AG10803 (cell line): ENCODE measurements around the gene EEF1AKMT1.
A peak's percentile ranks its signal among the peaks of the same experiment; 100 is the strongest.

Source experiments
- DNase-seq: peaks from one replicate; pipeline ENCODE4 v3.0.0; 2010; ENCODE audit warnings: low read depth
- H3K4me3 ChIP-seq: 2 replicates; pipeline ENCODE4 v1.5.1; 2011; ENCODE audit warnings: mild to moderate bottlenecking, low read length, control low read depth
- TF ChIP-seq, protein P1 (sequence below): conservative IDR thresholded peaks from 2 replicates; pipeline ENCODE4 v1.5.1; 2011; ENCODE audit warnings: mild to moderate bottlenecking, low read length, control low read depth, inconsistent platforms

Gene EEF1AKMT1

DNA sequence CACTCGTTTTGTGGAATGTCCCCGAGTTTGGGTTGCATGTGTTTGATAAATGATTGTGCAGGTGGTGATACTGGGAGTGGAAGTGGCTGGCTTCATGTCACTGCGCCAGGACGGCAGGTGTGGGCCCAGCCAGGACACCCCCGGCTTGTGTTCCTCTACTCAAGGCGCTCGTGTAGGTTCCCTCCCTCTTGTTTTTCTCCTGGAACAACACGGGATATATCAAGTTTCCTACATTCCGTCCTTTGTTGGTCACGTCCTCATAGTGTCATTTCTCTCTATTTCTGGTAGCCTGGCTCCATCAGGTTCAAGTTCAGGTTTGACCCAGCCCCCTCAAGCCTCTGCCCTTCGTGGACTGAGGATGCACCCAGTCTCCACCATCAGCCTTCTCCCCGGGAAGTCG lies 54.0 kb downstream of the EEF1AKMT1 start:
- no peak for DNase-seq
- no peak overlapping the region for H3K4me3 ChIP-seq
- TF ChIP-seq, protein P1, sequence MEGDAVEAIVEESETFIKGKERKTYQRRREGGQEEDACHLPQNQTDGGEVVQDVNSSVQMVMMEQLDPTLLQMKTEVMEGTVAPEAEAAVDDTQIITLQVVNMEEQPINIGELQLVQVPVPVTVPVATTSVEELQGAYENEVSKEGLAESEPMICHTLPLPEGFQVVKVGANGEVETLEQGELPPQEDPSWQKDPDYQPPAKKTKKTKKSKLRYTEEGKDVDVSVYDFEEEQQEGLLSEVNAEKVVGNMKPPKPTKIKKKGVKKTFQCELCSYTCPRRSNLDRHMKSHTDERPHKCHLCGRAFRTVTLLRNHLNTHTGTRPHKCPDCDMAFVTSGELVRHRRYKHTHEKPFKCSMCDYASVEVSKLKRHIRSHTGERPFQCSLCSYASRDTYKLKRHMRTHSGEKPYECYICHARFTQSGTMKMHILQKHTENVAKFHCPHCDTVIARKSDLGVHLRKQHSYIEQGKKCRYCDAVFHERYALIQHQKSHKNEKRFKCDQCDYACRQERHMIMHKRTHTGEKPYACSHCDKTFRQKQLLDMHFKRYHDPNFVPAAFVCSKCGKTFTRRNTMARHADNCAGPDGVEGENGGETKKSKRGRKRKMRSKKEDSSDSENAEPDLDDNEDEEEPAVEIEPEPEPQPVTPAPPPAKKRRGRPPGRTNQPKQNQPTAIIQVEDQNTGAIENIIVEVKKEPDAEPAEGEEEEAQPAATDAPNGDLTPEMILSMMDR, result no peak

DNA sequence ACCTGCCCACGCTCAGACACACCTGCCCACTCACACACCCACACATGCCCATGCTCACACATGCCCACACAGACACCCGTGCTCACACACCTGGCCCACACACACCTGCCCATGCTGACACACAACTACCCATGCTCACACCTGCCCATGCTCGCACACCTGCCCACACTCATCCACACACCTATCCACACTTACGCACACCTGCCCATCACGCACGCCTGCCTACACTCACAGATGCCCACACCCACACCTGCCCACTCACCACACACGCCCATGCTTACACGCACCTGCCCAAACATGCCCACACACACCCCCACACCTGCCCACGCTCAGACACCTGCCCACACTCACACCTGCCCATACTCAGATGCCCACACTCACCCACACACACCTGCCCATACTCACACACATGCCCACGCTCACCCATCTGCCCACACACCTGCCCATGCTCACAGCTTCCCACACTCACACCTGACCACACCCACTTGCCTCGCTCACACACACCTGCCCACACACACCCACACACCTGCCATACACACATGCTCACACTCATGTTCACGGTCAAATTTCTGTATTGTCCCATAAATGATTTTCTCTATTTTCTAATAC lies 54.7 kb downstream of the EEF1AKMT1 start:
- no peak for DNase-seq
- TF ChIP-seq, protein P1, result no peak
- no peak overlapping the region for H3K4me3 ChIP-seq

DNA sequence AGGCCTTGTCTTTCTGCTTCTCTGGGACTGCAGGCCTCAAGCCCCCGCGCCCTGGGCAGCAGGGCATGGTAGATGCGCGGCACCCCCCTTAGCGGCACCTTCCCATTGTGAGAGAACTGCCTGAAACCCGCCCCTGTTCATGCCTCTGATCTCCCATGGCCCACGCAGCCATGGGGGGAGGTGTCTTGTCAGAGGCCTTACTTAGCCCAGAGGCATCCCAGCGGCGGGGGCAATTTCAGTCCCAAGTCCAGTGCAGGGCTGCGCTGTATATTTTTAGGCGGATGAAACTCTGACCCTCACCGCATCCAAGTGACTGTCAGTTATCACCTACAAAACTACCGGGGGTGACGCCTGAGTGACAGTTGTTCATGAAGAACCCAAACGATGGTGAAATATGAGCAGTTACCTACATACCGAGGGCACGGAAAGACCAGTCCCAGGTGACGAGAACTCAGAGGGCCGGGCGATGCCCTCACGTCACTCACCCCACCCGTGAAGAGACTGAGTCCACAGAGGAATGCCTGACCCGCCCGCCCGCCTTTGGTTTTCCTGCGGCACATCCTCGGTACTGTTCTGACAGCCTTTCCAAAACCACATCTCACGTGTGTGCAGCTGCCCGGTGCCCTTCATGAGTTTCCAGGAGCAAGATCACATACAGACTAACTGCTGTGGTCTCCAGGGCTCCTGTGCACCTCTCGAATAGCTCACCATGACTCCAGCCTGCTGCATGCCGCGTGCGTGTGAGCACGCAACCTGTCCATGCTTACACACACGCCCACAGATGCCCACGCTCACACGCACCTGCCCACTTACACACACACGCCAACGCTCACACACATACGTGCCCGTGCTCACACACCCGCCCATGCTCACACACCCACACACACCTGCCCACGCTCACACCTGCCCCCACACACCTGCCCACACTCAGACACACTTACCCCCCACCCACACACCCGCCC lies 55.9 kb downstream of the EEF1AKMT1 start:
- TF ChIP-seq, protein P1, result no peak

DNA sequence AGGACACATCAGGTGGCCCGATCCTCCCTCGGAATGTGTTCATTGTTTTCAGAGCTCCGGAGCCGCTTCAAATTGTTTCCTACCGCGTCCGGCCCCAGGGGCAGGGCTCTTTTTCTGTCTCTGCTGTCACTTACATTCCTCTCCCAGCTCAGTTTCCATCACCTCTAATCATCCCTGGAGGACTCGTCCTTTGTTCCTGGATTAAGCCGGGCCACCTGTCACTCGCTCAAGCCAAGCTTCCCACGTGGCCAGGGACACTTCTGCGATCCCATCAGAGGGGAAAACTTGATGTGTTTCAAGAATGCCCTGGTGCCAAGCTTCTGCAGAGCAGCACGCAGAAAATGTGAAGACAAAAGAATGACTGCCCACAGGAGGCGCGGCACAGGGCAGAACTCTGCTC lies 56.8 kb downstream of the EEF1AKMT1 start:
- TF ChIP-seq, protein P1, result no peak
- DNase-seq, result no peak
- H3K4me3 ChIP-seq, result no peak overlapping the region

More for the DNA sequence above, 55.9 kb downstream of the EEF1AKMT1 start:
- no peak overlapping the region for H3K4me3 ChIP-seq
- no peak for DNase-seq

DNA sequence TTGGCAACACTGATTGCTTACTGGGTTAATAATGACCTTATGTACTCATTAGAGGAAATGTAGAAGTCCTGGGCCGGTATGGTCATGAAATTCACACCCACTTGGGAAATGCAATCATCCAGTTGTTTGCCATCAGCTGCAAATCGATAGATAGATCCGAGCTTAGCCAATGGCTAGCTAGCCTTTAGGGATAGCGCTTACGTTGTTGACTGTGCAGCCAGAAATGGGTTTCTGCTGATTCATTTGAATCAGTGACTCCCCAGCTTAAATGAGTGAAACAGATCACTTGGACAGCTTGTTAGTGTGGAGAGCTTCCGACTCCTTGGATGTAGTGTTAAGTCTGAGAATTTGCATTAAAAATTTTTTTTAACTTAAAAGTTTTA lies 58.4 kb downstream of the EEF1AKMT1 start:
- DNase-seq, result no peak
- TF ChIP-seq, protein P1, result no peak
- no peak overlapping the region for H3K4me3 ChIP-seq

DNA sequence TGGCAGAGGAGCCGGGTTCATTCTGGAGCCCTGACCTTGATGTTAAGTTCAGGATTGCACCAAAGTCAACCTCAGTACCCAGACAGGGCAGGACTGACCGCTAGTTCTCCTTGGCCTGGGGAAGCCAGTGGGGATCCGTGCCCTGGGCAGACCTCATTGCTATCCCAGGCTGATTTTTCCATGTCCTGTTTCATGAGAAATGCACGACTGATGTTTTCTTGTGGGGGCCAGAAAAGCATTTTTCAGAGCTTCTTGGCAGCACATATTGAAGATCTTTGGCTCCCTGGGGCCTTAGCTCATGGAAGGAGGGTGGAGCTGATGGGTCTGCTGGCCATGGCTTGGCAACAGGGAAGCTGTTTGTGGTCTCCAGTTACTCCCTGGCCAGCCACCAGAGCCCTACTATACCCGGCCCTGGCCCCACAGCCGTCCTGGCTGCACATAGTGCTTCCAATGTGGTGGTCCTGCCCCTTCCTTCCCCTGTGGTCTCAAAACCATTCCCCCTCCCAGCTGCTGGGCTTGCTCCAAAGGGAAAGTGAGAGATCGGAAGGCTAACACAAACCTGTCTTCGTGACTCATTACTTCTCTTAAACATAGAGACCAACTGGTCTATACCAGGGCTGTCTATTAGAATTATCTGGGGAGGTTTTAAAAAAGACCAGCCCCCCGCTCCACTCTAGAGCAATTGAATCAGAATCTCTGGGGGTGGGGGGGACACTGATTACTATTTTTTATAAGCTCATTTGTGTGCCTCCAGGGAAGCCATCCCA lies 59.0 kb downstream of the EEF1AKMT1 start:
- peak; percentile 93 for DNase-seq
- TF ChIP-seq, protein P1, result no peak
- peak overlapping the region; percentile 30 for H3K4me3 ChIP-seq
